GM18861 (cell line): Measurements from ENCODE around the gene BMP3.

ENCODE experiments used
- ATAC-seq: cut with Tn5 transposase; IDR thresholded peaks from one replicate; pipeline ENCODE4 v1.9.1; 2021; ENCODE audit not compliant: unreplicated experiment

The BMP3 gene

GRCh38 chr4:81040012-81040659, 9.6 kb downstream of the BMP3 start:
- peak; percentile 56 for ATAC-seq

- no peak for ATAC-seq
Observed at GRCh38 chr4:81042578-81043365, 12.3 kb downstream of the BMP3 start.

GRCh38 chr4:81049330-81049729, 18.8 kb downstream of the BMP3 start:
- ATAC-seq: no peak

- no peak for ATAC-seq
Observed at GRCh38 chr4:81049907-81050306, 19.4 kb downstream of the BMP3 start.

GRCh38 chr4:81052119-81053068, 21.9 kb downstream of the BMP3 start:
- peak; percentile 99 for ATAC-seq

GRCh38 chr4:81058621-81059020, 28.1 kb downstream of the BMP3 start:
- no peak for ATAC-seq

- no peak for ATAC-seq
Observed at GRCh38 chr4:81060587-81061343, 30.3 kb downstream of the BMP3 start.

GRCh38 chr4:81061344-81061730, 30.8 kb downstream of the BMP3 start:
- ATAC-seq: no peak

GRCh38 chr4:81062001-81062400, 31.5 kb downstream of the BMP3 start:
- no peak for ATAC-seq

GRCh38 chr4:81065446-81065845, 34.9 kb downstream of the BMP3 start:
- ATAC-seq: no peak

- peak; percentile 98 for ATAC-seq
Observed at GRCh38 chr4:81069706-81070331, 39.3 kb downstream of the BMP3 start.

- no peak for ATAC-seq
Observed at GRCh38 chr4:81071013-81071412, 40.5 kb downstream of the BMP3 start.

- ATAC-seq: no peak
Observed at GRCh38 chr4:81081156-81081555, 50.6 kb downstream of the BMP3 start.

GRCh38 chr4:81084029-81084428, 53.5 kb downstream of the BMP3 start:
- ATAC-seq: no peak

GRCh38 chr4:81084634-81085033, 54.1 kb downstream of the BMP3 start:
- no peak for ATAC-seq

GRCh38 chr4:81085291-81085690, 54.8 kb downstream of the BMP3 start:
- no peak for ATAC-seq

GRCh38 chr4:81085979-81086378, 55.5 kb downstream of the BMP3 start:
- no peak for ATAC-seq

GRCh38 chr4:81093720-81094401, 63.4 kb downstream of the BMP3 start:
- no peak for ATAC-seq

- no peak for ATAC-seq
Observed at GRCh38 chr4:81095389-81095788, 64.9 kb downstream of the BMP3 start.

- ATAC-seq: no peak
Observed at GRCh38 chr4:81096566-81096965, 66.1 kb downstream of the BMP3 start.
